Measurements from ENCODE around the gene ARG1. TPM values are rescaled to one million over a fixed set of nuclear protein-coding genes. Genes with fewer than 3 reads are reported as not detected.
A peak's percentile ranks its signal among the peaks of the same experiment; 100 is the strongest.

The ARG1 gene
- total and polyA plus RNA-seq, 2 of the 4 experiments (the other 2 are of a cell fraction): not detected

DNA sequence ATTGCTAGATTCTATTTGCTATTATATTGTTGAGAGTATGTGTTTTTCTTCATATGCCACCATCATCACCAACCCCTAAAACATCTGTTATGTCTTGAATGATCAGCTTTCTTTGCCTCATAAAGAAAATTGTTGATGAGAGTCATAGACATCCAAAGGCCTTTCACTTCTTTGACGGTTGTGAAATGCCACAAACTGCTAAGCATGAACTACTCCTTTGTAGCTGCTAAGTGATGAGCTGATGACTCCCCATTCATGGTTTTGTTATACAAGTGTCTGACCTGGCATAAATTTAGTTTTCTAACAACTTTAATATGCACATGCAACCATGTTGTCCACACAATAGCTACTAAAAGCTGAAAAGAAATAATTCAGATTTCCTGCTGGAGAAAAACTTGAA is 55.7 kb downstream of the ARG1 start:
- no TSS peak for BruUV-seq (replicated peaks)
- in situ Hi-C loops (cut with MboI; ENCODE audit: low sequenced_read_pairs) (no loop called here), dilution Hi-C loops (cut with HindIII; ENCODE audit: low sequenced_read_pairs, unreplicated experiment) (no loop called here), intact Hi-C loops (cut with micrococcal nuclease) (loop anchor here (1.0 kb wide), 1 partner anchor 109 kb away; no protein-coding TSS in a partner anchor)
- H2AK5ac ChIP-seq (ENCODE audit: low read depth, low read length): no peak overlapping the region
- no peak overlapping the region for H2BK15ac ChIP-seq (ENCODE audit: low read depth, low read length)
- no peak overlapping the region for H4K5ac ChIP-seq (ENCODE audit: low read depth, low read length)
- H3K4ac ChIP-seq (ENCODE audit: low read depth, low read length): no peak overlapping the region
- peak overlapping the region; percentile 23; the same call in 1 of the 2 replicates for H3K23ac ChIP-seq (ENCODE audit: low read depth, low read length)
- H3K18ac ChIP-seq (ENCODE audit: low read depth, low read length): no peak overlapping the region
- no peak overlapping the region for H3K4me2 ChIP-seq (ENCODE audit: low read depth, low read length)
- H2AFZ ChIP-seq (replicated peaks; ENCODE audit: low read length, poor library complexity): no peak overlapping the region
- H3K9me3 ChIP-seq (ENCODE audit: control insufficient read depth, insufficient read depth, low read length): no peaks in the 10 kb centered on the region
- no peak overlapping the region for H3K4me3 ChIP-seq (ENCODE audit: insufficient read depth, low read depth, low read length)
- no peak for DNase-seq
- H4K91ac ChIP-seq (ENCODE audit: insufficient read depth, low read depth, low read length): no peak overlapping the region
- peaks cover 6 to 19% of the 10 kb centered on the region in 2 experiments; a peak in 3 of 4 replicates for H3K79me1 ChIP-seq (ENCODE audit: low read depth in 1 of 2, low read length in 2 of 2)
- H3K4me1 ChIP-seq (ENCODE audit: control insufficient read depth, insufficient read depth, low read length): no peaks in the 10 kb centered on the region
- ChIA-PET CTCF (interaction anchor here (0.5 to 2.8 kb wide), 14 partner anchors 8 to 1986 kb away, joined by 3 to 23 read pairs (median 6); partner anchors contain the start of gene ENPP3), POLR2A (ENCODE audit: unreplicated experiment) (interaction anchor here (0.7 kb wide), 1 partner anchor 705 kb away, joined by 3 read pairs; no protein-coding TSS in a partner anchor)
- no peak overlapping the region for H2AK9ac ChIP-seq (replicated peaks; ENCODE audit: low read depth, low read length, poor library complexity)
- 20% methylated on average over 1 of the region's 1 CpG; no CpG with 5 or more reads in 1 of the 2 experiments for WGBS, 2 experiments (ENCODE audit: extremely low coverage in 2 of 2, insufficient read length in 1 of 2)
- TF ChIP-seq SMC3 (IDR thresholded peaks at IDR 0.05; ENCODE audit: low read depth, low read length): no peak
- no peak for TF ChIP-seq RCOR1 (IDR thresholded peaks at IDR 0.05; ENCODE audit: insufficient replicate concordance, low read length)
- no peak for TF ChIP-seq MXI1 (IDR thresholded peaks at IDR 0.05; ENCODE audit: borderline replicate concordance, low read depth, low read length)
- no peak for TF ChIP-seq RFX5 (IDR thresholded peaks at IDR 0.05; ENCODE audit: low read depth, low read length)
- H3K9ac ChIP-seq (ENCODE audit: low read depth, low read length): no peak overlapping the region
- H2BK5ac ChIP-seq (ENCODE audit: low read depth, low read length, poor library complexity, severe bottlenecking): no peak overlapping the region
- peaks cover 4% of the 10 kb centered on the region for H3K36me3 ChIP-seq (ENCODE audit: control insufficient read depth, insufficient read depth, low read length)
- H2BK20ac ChIP-seq (ENCODE audit: low read depth, low read length): no peak overlapping the region
- peak overlapping the region in 1 of 2 experiments; percentile 36; a peak in 2 of 4 replicates for H4K8ac ChIP-seq (ENCODE audit: low read depth in 2 of 2, low read length in 2 of 2)
- no peak overlapping the region for H3K27ac ChIP-seq (ENCODE audit: insufficient read depth, low read length)
- peaks cover 2% of the 10 kb centered on the region for H3K27me3 ChIP-seq (ENCODE audit: control insufficient read depth, insufficient read depth, low read length)
- no peak overlapping the region for H3K14ac ChIP-seq (replicated peaks; ENCODE audit: low read depth, low read length)
- no peak for ATAC-seq (ENCODE audit: low read depth)
- H2BK120ac ChIP-seq (ENCODE audit: low read depth, low read length): no peak overlapping the region
- H3K56ac ChIP-seq (ENCODE audit: extremely low read depth, insufficient read depth, low read length): no peak overlapping the region
- no peaks in the 10 kb centered on the region; the same call in 1 of the 2 replicates for H3K9me1 ChIP-seq (ENCODE audit: insufficient read depth, low read length)
- H4K20me1 ChIP-seq (ENCODE audit: insufficient read depth, low read length): no peaks in the 10 kb centered on the region
